Activated CD8-positive, alpha-beta memory T cell treated with anti-CD3 and anti-CD28 coated beads for 1 hour (primary cell): ENCODE measurements around the gene GPD1.

Experiments used
- DNase-seq, 2 donors: peaks; one replicate each; pipeline ENCODE4 v3.0.0-alpha.2; 2020; ENCODE audit warnings: low read depth in 1 of 2; ENCODE audit errors: extremely low read depth in 1 of 2

Gene GPD1

GRCh38 chr12:50103767-50104321 lies at the start of gene GPD1:
Gene GPD1 (plus strand): TSS chr12:50104008. CDS start chr12:50104051, 43 bp downstream.
- no peak for DNase-seq

DNA sequence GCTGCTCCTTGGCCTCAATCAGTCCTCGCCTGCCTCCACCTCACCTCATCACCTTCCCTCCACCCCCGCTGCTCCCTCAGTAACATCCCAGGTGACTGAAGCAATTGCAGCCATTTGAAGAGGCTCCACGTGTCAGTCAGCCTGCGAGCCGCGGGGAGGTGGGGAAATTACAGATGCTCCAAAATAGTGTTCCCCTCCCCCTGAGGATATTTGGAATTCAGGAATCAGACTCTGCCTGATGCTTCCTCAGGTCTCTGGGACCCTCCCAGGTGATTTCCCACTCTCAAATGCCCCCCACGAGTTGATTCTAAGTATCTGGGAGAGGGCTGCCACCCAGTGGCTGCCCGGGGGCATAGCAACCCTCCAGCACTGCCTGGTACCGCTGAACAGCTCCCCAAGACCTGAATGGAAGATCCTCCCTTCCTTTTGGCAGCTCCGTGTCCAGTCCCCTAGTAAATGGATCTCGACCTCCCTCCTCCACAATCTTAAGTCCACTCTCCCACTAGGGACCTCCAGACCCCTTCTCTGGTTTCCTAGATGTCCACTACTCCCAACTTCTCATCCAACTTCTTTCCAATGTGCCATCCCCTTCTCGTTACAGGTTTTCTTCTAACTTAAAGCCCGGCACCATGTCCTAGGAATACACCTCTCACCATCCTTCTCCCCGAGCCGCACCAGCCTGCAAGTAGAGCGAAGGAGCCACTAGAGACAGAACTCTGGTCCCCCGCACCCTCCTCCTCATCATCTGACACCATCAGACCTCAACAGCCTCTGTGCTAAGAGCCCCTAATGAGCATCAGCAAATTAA lies 47.8 kb upstream of the GPD1 start:
- peak in 1 of 2 donors; percentile 36 for DNase-seq

GRCh38 chr12:50056639-50056976 lies 47.2 kb upstream of the GPD1 start:
- DNase-seq = no peak

DNA sequence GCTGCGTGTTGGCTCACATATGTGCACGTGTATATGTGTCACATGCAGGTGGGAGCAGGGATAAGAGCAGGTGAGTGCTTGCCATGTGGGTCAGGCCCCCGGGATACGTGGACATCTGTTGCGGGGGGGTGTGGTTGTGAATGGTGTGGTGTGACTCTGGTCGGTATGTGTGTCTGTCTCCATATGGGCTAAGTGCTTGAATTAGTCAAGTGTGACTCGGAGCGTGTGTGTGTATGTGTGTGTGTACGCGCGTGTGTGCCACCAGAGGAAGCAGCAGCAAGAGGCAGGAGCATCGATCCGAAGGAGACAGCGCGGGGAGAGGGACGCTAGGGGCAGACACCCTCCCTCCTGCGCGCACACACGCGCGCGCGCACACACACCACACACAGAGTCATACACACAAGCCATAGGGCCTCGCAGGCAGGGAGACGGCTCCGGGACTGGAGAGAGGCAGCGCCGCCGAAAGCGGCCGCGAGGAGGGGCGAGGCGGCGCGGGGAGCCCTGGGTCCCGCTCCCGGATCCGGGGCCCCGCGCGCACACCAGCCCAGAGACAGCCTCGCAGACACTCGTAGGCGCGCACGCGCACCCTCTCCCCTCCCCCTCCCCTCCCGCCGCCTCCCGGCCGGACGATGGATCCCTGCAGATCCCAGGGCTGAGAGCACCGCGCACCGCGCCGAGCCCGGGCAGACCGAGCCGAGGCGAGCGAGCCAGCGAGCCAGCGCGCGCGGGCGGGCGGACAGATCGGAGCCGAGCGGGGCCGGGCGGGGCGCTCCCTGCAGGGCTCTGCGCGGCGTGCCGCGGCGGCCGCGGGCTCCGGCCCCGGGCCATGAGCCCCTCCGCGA lies 46.6 kb upstream of the GPD1 start, which contains the start of gene ASIC1:
Gene ASIC1, plus strand, starts transcription at position 597 of the 842 bp plus-strand sequence. CDS start 1,171 bp downstream, outside the sequence.
- no peak for DNase-seq

GRCh38 chr12:50057896-50058670 lies 45.7 kb upstream of the GPD1 start:
- DNase-seq = no peak

DNA sequence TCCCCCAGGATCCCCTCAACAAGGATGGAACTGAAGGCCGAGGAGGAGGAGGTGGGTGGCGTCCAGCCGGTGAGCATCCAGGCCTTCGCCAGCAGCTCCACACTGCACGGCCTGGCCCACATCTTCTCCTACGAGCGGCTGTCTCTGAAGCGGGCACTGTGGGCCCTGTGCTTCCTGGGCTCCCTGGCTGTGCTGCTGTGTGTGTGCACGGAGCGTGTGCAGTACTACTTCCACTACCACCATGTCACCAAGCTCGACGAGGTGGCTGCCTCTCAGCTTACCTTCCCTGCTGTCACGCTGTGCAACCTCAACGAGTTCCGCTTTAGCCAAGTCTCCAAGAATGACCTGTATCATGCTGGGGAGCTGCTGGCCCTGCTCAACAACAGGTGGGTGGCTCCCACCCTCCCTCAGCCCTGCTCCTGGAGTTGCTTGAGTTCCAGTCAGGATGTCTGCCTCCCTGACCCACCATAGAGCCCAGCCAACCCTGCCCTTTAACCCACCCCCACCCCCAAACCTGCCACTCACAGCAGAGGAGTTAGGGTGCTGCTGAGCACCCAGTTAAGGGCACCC lies 45.0 kb upstream of the GPD1 start:
- no peak for DNase-seq

DNA sequence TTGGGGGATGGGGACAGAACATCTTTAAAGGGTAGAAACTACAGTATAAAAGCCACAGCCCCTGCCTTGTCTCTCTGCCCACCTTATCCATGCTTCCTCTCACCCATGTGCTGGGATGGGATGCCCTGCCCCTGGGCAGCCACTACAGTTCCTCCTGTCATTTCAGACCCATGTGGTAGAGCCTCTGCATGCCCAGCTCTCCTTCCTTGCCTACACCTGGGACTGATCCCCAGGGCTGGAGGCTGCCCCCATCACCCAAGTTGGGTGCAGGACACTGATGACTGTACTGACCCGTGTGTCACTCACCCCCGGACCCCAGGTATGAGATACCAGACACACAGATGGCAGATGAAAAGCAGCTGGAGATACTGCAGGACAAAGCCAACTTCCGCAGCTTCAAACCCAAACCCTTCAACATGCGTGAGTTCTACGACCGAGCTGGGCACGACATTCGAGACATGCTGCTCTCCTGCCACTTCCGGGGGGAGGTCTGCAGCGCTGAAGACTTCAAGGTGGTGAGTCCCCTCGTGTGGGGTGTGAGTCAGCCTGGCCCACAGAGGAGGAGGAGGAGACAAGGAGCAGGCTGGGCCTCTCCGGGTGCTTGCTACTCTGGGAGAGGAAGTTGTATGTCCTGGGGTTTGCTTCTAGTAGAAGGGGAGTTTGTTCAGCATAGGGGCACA lies 44.2 kb upstream of the GPD1 start:
- DNase-seq = peak in 1 of 2 donors; percentile 45

- DNase-seq = no peak
Observed at GRCh38 chr12:50060120-50060468, 43.7 kb upstream of the GPD1 start.

- no peak for DNase-seq
Observed at GRCh38 chr12:50061171-50061570, 42.6 kb upstream of the GPD1 start.

GRCh38 chr12:50061946-50062686 lies 41.7 kb upstream of the GPD1 start:
- no peak for DNase-seq

DNA sequence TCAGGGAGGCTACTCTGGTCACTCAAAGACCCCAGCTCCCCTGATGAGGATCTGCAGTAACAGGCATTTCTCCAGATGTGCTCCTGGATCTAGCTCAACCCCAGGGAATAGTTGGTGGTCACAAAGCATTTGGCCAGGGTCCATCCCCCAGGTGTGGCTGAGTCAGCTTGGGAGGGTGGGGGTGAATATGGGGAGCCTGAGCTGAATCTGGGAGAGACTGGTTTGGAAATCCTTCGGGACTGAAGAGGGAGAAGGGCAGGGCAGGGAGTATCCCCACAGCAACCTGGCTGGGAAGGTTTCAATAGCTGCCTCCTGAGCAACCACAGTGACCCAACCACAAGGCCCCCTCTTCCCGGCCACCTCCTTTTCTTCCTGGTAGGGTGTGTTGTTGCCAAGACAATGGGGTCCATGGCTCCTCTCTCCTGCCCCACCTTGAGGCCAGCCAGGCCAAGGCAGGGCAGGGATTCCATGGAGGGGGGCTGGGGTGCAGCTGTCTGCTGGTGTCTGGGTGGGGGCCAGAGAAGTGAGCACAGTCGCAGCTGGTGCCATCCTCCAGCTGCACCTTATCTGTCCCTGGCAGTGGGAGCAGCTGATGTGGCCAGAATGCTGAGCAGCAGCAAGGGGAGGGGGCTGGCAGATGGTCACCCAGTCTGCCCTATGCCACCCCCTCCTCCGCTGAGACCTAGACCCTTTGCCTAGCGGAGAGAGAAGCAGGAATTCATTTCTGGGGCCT lies 40.9 kb upstream of the GPD1 start:
- DNase-seq = no peak

DNA sequence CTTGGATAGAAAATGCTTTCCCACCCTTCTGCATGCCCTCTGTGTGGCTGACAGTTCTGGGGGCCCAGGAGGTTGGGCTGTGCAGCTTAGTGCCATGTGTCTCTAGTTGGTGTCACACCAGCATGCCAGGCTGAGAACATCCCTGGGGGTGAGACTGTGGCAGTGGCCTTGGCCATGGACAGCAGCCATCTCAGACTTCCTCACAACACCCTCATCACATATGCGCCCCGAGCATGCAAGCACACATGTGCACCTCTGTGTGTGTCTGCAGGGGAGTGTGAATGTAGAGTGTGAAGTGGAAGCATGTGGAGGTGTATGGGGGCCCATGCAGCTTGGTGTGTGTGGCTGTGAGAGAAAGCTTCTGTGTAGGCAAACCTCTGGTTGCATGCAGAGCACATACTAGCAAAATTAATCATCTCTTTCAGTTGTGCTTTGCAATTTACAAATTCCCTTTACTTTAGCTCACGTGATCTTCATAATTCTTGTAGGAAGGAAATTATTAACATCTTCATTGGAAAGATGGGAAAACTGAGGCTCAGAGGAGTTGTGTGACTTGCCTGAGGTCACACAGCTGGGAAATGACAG lies 38.0 kb upstream of the GPD1 start:
- DNase-seq = no peak

DNA sequence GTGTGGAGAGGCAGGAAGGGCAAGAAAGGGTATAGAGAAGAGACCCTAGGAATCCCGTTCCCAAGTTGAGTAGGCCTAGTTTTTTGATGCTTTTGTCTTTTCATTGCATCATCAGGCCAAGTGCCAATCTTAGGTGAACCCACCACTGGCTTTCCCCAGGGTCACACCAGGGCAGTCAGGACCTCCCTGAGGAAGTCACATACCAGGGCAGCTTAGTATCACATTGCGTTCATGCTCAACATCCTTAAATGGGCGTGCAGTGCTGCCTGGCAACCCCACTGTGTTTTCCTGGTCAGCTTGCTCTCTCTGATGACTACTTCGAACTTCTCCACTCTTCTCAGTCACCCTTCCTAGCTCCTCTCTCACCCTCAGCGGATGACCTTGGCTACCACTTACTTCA lies 37.4 kb upstream of the GPD1 start:
- DNase-seq = no peak

DNA sequence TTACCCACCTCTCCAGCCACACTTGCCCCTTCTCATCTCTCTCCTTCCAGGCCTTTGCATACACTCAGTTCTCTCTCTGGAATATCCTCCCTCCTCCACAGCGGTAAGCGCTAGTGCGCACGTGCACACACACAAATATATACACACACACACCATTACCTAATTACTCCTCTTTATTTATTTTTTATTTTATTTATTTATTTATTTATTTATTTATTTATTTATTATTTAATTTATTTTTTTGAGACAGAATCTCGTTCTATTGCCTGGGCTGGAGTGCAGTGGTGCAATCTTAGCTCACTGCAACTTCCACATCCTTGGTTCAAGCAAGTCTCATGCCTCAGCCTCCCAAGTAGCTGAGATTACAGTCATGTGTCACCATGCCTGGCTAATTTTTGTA lies 34.7 kb upstream of the GPD1 start:
- no peak for DNase-seq

- DNase-seq = no peak
Observed at GRCh38 chr12:50069539-50069938, 34.3 kb upstream of the GPD1 start.

DNA sequence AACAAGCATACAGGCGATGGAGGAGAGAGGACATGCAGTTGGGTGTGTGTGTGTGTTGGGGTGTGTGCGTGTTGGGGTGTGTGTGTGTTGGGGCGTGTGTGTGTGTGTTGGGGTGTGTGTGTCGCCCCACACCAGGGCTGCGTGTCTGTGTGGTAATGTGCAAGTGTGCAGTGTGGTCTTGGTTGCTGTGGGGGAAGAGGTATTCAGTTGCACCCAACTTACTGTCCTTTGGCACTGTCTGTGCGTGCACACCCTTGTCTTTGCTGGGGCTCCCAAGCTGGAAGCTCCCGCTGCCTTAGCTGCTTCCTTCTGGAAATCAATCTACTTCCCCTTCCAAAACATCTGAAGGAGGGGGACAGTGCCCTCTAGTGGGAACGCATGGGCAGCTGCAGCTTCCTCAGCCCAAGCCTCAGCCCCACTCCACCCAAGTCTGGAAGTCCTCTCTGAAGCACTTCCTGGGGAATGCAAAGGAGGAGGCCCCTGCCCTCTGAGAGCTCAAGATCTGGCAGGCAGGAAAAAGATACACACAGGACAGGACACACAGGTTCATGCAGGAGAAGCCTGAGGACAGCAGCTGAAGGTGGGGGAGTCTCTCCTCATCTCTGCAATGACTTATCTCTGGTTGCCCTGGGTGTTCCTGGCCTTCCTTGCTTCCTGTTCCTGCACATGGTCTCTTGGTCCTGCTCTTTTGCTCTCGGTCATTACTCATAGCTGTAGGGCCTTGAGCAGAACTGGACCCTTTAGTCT lies 33.3 kb upstream of the GPD1 start:
- peak; percentile 18 to 55 for DNase-seq

- DNase-seq = no peak
Observed at GRCh38 chr12:50072198-50072907, 31.5 kb upstream of the GPD1 start.
